Sigmoid colon (tissue), 7 donors: Measurements from ENCODE around the gene NUP42. TPM values are rescaled to one million over a fixed set of nuclear protein-coding genes. Genes with fewer than 3 reads are reported as not detected.
A peak's percentile ranks its signal among the peaks of the same experiment; 100 is the strongest.

ENCODE experiments used
- DNase-seq: peaks from one replicate; pipeline ENCODE4 v3.0.0-alpha.2; 2019
- H3K27ac ChIP-seq, 4 donors: fragments of 200-600 bp; sonication (generic); one replicate each; pipeline ENCODE4 v1.5.1; 2016 to 2019; ENCODE audit warnings: mild to moderate bottlenecking in 1 of 4
- H3K27me3 ChIP-seq, 3 donors: fragments of 200-600 bp; sonication (generic); one replicate each; pipeline ENCODE4 v1.5.1; 2019; ENCODE audit warnings: mild to moderate bottlenecking in 1 of 3
- H3K36me3 ChIP-seq, 4 donors: fragments of 200-600 bp; sonication (generic); one replicate each; pipeline ENCODE4 v1.5.1; 2016 to 2019
- H3K4me1 ChIP-seq, 4 donors: fragments of 200-600 bp; sonication (generic); one replicate each; pipeline ENCODE4 v1.5.1; 2017 to 2019
- H3K4me3 ChIP-seq, 4 donors: fragments of 200-600 bp; sonication (generic); one replicate each; pipeline ENCODE4 v1.5.1; 2017 to 2019; ENCODE audit warnings: mild to moderate bottlenecking in 2 of 4, moderate library complexity in 1 of 4
- H3K9me3 ChIP-seq, 4 donors: fragments of 200-600 bp in 3 of 4; sonication (generic) in 3 of 4; one replicate each; pipeline versions ENCODE4 v1.5.1 to v1.6.1; 2013 to 2019
- EP300 ChIP-seq, 4 donors: sonication (generic); formaldehyde crosslinking; IDR thresholded peaks; one replicate each; pipeline ENCODE4 v1.6.1; 2017; ENCODE audit warnings: antibody characterized with exemption in 4 of 4
- POLR2A ChIP-seq, 2 donors: fragments of 450-650 bp; IDR thresholded peaks; one replicate each; pipeline ENCODE4 v1.6.1; 2016; ENCODE audit warnings: antibody characterized with exemption in 2 of 2, mild to moderate bottlenecking in 2 of 2, moderate library complexity in 2 of 2
- POLR2AphosphoS5 ChIP-seq, 4 donors: sonication (generic); formaldehyde crosslinking; IDR thresholded peaks; one replicate each; pipeline ENCODE4 v1.6.1; 2017; ENCODE audit warnings: antibody characterized with exemption in 4 of 4
- WGBS, 2 donors: extraction: QIAGEN DNeasy Blood & Tissue Kit; methylation state at CpG; one replicate each; pipeline ENCODE4 v1.1.7; 2013; 5-methylcytosine and 5-hydroxymethylcytosine counted together
- intact Hi-C: fragments of 100-400 bp; cut with DNase I; formaldehyde crosslinking; loops from one replicate; pipeline ENCODE4 v1.15.1; 2023
- polyA plus RNA-seq, 3 donors: library from polyadenylated mRNA; stranded (reverse); fragments of 200-250 nt; gene quantifications; one replicate each; pipeline ENCODE4 v1.2.3, GENCODE V29; 2013
- total RNA-seq, 4 donors: library from RNA; depleted of rRNA; stranded (reverse); fragments of >200 nt; gene quantifications; one replicate each; pipeline ENCODE4 v1.1.0, GENCODE V29; 2016
- TF ChIP-seq, protein P1 (sequence below), 4 experiments: fragments of 450-650 bp in 3 of 4; fragments of 200-600 bp in 1 of 4; IDR thresholded peaks; one replicate each; pipeline ENCODE4 v1.5.1; 2016 to 2019; ENCODE audit warnings: antibody characterized with exemption in 4 of 4, mild to moderate bottlenecking in 3 of 4, moderate library complexity in 2 of 4
- donor health status: healthy with polysubstance abuse.
- donor health status: Bipolar disorder and iron deficiency.
- donor health status: healthy.

NUP42 gene
- total and polyA plus RNA-seq, 7 donors, result 22.2 to 47.9 (median 35.4) TPM

DNA sequence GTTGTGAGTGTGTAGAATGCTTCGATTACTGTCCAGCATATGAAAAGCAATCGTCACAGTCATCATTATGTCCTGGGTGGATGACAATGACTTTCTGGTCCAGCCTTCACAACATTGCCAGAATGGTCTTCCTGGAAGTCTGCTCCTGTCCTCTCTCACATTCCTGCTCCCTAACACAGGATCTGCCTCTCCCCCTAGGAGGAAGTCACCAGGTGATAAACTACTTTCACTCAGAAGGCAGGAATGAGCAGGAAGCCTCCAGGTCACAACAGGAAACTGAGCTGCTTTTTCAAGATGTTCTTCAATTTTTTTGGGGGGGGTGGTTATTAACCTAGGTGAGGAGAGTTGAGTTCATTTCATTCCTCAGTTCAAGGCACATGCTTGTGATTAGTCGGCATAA is 51.1 kb downstream of the NUP42 start:
- no peak overlapping the region for H3K4me3 ChIP-seq
- H3K27ac ChIP-seq, result no peak overlapping the region
- WGBS, 2 donors, result 90 to 94% methylated on average over 3 of the region's 3 CpGs
- H3K4me1 ChIP-seq, result no peaks in the 10 kb centered on the region
- H3K27me3 ChIP-seq, result no peaks in the 10 kb centered on the region
- TF ChIP-seq POLR2AphosphoS5 (IDR thresholded peaks at IDR 0.05) (no peak), POLR2A (IDR thresholded peaks at IDR 0.05) (no peak), EP300 (IDR thresholded peaks at IDR 0.05) (no peak)
- TF ChIP-seq, protein P1, sequence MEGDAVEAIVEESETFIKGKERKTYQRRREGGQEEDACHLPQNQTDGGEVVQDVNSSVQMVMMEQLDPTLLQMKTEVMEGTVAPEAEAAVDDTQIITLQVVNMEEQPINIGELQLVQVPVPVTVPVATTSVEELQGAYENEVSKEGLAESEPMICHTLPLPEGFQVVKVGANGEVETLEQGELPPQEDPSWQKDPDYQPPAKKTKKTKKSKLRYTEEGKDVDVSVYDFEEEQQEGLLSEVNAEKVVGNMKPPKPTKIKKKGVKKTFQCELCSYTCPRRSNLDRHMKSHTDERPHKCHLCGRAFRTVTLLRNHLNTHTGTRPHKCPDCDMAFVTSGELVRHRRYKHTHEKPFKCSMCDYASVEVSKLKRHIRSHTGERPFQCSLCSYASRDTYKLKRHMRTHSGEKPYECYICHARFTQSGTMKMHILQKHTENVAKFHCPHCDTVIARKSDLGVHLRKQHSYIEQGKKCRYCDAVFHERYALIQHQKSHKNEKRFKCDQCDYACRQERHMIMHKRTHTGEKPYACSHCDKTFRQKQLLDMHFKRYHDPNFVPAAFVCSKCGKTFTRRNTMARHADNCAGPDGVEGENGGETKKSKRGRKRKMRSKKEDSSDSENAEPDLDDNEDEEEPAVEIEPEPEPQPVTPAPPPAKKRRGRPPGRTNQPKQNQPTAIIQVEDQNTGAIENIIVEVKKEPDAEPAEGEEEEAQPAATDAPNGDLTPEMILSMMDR (IDR thresholded peaks at IDR 0.05), result no peak
- no peak for DNase-seq
- intact Hi-C loops, result no loop called here
- no peaks in the 10 kb centered on the region for H3K36me3 ChIP-seq
- H3K9me3 ChIP-seq, result peaks cover 0 to 6% (median 2%) of the 10 kb centered on the region in 4 donors

DNA sequence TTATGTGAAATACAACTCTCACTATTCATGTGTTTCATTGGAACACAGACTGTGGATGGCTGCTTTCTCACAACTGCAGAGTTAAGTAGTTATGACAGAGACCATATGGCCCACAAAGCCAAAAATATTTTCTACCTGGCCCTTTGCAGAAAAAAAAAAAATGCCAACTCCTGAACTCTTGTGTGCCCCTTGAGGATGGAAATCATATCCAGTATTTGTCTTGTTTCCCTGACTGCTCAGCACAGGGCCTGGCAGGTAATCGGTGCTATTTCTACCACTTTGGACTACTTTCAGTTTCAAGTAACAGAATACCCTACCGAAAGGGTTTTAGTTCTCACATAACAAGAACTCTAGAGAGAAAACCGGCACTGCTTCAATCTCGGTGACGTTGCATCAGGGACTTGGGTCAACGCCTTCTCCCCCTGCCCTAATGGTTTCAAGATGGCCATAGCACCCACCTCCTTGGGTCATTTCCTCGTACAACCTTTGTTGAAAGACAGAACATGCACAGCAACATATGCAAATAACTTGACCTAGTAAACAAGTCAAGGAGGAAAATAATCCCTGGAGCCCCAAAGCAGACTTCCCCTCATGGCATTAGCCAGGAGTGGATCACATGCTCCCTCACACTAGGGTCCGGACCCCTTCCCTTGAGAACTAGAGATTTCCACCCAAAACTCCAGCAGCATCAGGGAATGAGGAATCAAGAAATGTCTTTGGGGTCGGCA is 52.9 kb downstream of the NUP42 start:
- H3K4me3 ChIP-seq, result no peak overlapping the region
- no peak for DNase-seq
- TF ChIP-seq, protein P1 (IDR thresholded peaks at IDR 0.05), result no peak
- TF ChIP-seq POLR2A (IDR thresholded peaks at IDR 0.05), result no peak
- TF ChIP-seq EP300 (IDR thresholded peaks at IDR 0.05), result no peak
- no peak for TF ChIP-seq POLR2AphosphoS5 (IDR thresholded peaks at IDR 0.05)
- H3K27ac ChIP-seq, result peak overlapping the region in 2 of 4 donors; percentile 9 to 19
- WGBS, 2 donors, result 78 to 80% methylated on average over 9 of the region's 9 CpGs
- intact Hi-C loops, result no loop called here
- H3K4me1 ChIP-seq, result no peaks in the 10 kb centered on the region
- no peaks in the 10 kb centered on the region for H3K36me3 ChIP-seq
- H3K9me3 ChIP-seq, result no peaks in the 10 kb centered on the region
- H3K27me3 ChIP-seq, result no peaks in the 10 kb centered on the region

DNA sequence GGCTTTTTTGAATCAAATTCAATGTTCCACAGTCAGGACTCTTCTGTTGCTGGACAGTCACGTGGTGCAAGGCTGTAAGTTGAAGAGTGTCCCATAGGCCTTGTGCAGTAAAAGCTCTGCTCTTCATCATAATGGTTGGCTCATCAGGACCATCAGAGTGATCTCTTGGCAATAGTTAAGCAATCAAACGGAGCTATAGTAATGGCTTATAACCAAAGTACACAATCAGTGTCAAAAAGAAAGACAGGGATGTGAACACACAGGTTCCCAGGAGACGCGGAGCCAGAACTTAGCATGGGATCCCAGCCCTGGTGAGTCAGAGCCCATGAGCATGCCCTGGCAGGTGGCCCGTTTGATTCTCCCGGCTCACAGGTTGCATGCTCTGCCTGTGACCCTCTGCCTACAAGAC is 54.0 kb downstream of the NUP42 start:
- H3K4me3 ChIP-seq, result no peak overlapping the region
- no peak for TF ChIP-seq EP300 (IDR thresholded peaks at IDR 0.05)
- TF ChIP-seq POLR2AphosphoS5 (IDR thresholded peaks at IDR 0.05), result peak in 1 of 4 donors; percentile 19
- no peak for TF ChIP-seq POLR2A (IDR thresholded peaks at IDR 0.05)
- TF ChIP-seq, protein P1 (IDR thresholded peaks at IDR 0.05), result no peak
- no peak overlapping the region for H3K27ac ChIP-seq
- peak; percentile 89 for DNase-seq
- intact Hi-C loops, result no loop called here
- H3K27me3 ChIP-seq, result no peaks in the 10 kb centered on the region
- no peaks in the 10 kb centered on the region for H3K36me3 ChIP-seq
- H3K9me3 ChIP-seq, result no peaks in the 10 kb centered on the region
- 86 to 87% methylated on average over 6 of the region's 6 CpGs for WGBS, 2 donors
- no peaks in the 10 kb centered on the region for H3K4me1 ChIP-seq

DNA sequence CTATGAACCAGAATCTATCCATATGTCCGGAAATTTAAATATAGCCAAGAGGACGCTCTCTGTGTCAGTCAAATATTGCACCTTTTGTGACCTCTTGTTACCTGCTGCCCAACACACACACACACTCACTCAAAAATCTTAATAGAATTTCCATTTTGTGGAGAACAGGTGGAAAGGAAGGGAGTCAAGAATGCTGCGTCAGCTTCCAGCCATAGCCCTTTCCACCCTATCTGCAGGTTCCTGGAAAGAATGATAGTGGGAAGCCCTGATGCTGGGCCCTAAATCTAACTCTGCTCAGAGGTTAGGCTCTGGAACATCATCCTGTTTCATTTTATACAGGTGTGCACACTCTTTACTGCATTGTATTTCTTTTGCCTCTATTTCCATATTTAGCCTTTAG is 55.2 kb downstream of the NUP42 start:
- H3K27ac ChIP-seq, result no peak overlapping the region
- no peaks in the 10 kb centered on the region for H3K9me3 ChIP-seq
- intact Hi-C loops, result no loop called here
- TF ChIP-seq, protein P1 (IDR thresholded peaks at IDR 0.05), result no peak
- no peak for TF ChIP-seq EP300 (IDR thresholded peaks at IDR 0.05)
- TF ChIP-seq POLR2AphosphoS5 (IDR thresholded peaks at IDR 0.05), result no peak
- TF ChIP-seq POLR2A (IDR thresholded peaks at IDR 0.05), result no peak
- WGBS, 2 donors, result 97% methylated on average over 3 of the region's 3 CpGs
- H3K27me3 ChIP-seq, result no peaks in the 10 kb centered on the region
- H3K36me3 ChIP-seq, result no peaks in the 10 kb centered on the region
- H3K4me1 ChIP-seq, result no peaks in the 10 kb centered on the region
- no peak overlapping the region for H3K4me3 ChIP-seq
- DNase-seq, result no peak
